NCI-H748 (cell line): ENCODE data around the gene ADA.

Experiments
- DNase-seq: peaks from one replicate; lab custom pipeline; 2025; ENCODE audit not compliant: unreplicated experiment; lab: John Stamatoyannopoulos, UW

Gene ADA

DNA sequence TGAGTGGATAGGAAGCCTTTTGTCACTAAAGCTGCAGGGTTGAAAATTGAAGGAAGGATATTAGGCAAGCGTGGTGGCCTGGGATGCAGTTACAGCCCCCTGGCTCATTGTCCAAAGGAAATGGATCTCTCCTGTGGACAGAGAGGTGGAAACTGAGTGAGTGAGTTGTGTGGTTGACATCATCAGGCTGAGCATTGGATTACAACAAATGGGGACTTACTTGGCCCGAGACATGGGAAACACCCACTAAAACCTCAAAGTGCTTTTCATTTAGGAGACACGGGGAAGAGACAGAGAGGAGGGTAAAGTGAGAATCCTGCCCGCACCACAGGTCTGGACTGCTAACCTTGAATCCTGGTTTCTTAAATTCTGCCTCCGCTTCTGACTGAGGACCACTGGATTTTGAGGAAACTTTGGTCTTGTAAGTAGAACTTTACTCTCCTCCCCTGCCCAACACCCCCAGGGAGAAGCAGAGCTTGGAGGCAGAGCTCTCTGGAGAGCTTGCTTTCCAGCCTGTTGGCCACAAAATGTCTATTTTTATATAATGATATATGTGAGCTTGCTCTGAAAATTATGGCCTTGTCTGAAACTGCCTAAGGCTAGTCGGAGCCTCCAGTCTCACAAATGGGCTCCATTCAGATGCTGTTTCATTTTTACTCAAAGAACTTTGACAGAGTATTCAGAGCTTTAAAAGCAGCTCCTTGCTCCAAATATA is 69.0 kb downstream of the ADA start, which contains the start of gene PKIG:
TSS of gene PKIG (plus strand) at position 269 of the 715 bp plus-strand sequence. CDS start 31,978 bp downstream, outside the sequence.
- DNase-seq, result no peak

DNA sequence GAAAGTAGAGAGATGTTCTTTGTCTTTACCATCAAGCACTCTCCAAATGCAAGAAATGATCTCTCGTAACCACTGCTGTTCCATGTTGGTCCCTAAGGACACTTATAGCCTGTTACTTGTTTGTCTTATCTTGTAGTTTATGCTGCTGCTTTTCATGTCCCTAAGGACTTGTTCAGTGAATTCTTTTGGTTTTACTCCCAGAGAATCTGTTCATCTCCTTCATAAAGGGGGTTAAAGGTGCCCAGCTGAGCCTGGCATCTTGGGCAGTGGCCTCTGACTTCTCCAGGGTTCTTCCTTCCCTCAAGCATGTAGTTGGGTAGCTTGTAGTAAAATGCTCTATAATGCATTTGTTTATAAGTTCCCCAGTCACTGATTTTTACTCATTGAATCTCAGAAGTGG is 70.0 kb downstream of the ADA start:
- DNase-seq, result no peak

DNA sequence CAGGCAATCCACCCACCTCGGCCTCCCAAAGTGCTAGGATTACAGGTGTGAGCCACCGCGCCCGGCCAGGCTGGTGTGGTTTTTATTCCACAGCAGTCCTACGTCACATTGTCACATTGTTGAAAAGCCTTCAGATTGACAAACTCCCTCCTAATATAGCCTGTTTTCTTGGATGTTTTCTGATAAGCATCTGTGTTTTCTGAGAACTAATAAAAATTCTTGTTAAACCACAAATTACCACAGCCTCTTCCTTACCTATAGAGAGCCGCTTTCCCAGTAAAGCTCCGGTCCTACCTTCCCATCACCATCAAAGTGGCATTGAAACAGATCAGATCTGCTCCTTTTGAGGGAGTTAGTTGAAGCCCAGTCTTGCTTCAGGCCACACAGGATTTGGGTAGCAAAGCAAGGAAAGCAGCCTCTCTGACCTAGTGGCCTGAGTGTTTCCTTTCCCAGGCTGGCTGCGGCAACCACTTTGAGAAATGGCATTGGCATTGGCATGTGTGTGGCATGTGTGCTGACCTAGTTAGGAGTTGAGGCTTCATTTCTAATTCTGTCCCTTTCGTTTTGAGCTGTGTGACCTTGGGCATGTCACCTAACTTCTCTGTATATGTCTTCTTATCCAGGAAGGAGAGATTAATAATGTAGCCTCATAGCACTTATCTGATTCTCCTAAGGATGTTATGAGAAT is 70.8 kb downstream of the ADA start:
- no peak for DNase-seq

- no peak for DNase-seq
Observed at GRCh38 chr20:44579313-44580081, 72.0 kb downstream of the ADA start.

GRCh38 chr20:44576297-44576696 is 75.2 kb downstream of the ADA start:
- no peak for DNase-seq

GRCh38 chr20:44574372-44574771 is 77.1 kb downstream of the ADA start:
- no peak for DNase-seq

DNA sequence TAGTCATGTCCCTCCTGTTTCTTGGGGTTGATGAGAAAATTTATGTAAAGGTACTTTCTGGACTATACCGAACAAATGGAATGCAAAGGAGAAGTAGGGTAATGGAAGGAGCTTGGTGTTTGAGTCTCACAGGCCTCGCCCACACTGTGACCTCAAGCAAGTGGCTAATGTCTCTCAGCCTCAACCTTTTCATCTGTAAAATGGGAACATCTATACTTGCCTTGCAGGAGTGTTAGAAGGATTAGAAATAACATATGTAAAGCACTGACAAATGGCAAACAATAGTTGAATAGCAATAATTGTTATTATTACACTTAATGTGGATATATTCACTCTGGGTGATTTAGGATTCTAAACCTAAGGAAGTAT is 78.0 kb downstream of the ADA start:
- DNase-seq, result no peak

DNA sequence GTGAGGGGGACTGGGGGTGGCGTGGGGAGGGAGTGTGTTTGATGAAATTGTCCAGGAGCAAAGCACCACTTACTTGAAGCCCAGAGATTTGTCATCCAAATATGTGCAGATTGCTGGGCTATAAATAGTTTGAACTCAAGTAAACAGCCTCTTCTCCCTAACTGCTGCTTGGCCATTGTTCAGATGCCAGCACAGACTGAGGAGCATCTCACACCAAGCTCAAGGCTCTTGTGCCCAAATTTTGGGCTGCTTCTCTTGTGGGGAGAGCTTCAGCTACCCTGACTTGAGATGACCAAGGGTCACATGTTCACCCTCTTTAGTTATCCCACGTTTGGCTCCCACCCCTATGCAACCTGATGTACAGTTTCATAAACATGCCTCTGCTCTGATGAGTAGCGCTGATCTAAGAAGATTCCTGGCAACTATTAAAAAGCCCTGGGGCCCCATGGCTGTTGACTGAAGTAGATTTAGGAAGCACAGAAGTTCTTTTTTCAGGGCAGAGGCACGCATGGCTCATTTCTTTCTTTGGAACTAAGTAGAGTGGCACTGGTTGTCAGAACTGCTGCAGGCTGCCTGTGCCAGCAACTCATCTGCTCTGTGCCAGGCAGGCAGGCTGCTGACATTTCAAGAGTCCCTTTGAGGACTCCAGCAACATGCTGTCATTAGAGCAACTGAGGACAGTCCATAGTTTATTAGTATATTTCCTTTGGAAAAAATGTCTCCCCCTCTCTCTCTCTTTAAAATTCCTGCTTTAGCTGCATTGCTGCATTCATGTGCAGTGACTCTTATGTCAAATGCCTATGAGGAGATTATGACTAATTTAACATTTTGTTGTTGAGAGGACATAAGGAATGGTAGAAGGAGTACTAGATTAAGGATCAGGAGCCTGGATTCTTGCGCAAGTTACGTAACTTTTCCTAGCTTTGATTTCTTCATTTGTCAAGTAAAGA is 78.7 kb downstream of the ADA start:
- no peak for DNase-seq

GRCh38 chr20:44571362-44571988 is 80.0 kb downstream of the ADA start:
- no peak for DNase-seq

- DNase-seq, result no peak
Observed at GRCh38 chr20:44570367-44570766, 81.1 kb downstream of the ADA start.
